ENCODE measurements around the gene SRRM5. TPM values are rescaled to one million over a fixed set of nuclear protein-coding genes. Genes with fewer than 3 reads are reported as not detected.

SRRM5 gene
- total and polyA plus RNA-seq, 2 of the 13 experiments (the other 11 are each of a cell fraction or from before 2014, with no cell fraction given) = 0.11 to 0.16 TPM

DNA sequence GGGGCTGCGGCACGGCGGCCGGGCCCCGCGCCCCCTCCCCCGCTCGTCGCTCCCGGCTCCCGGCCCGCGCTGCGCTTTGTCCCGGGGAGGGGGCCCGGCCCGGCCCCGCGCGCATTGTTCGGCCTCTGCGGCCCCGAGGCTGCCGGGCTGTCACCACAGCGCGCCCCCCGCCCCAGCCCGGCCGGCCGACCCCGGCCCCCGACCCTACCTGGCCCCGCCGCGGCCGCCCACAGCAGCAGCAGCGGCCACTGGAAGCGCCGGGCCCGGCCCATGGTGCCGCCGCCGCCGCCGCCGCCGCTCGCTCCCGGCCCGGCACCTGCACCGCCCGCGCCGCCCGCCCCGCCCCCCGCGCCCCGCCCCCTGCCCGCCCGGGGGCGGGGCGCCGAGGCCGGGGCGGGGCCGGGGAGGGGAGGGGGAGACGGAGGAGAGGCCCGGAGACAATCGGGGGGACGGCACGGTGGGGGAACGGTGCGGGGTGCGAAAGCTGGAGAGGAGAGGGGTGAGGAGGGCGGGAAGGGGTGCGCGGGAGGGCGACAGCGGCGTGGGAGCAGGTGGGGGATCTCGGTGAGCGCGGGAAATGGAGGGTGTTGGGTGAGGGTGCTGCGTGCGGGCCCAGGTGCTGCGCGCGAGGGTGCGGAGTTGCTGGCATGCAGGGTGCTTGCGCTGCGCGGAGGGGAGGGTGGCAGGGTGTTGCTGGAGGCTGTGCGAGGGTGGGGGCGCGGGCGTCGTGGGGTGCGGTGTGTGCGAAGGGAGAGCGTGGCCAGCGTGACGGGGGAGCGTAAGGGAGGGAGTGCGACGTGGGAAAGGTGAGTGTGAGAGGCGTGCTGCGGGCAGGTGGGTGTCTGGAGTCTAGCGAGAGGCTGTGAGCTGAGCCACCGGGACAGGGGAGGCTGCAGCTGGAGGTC lies 27.9 kb downstream of the SRRM5 start, which contains the start of gene CADM4 (continued):
- TF ChIP-seq, protein P1, sequence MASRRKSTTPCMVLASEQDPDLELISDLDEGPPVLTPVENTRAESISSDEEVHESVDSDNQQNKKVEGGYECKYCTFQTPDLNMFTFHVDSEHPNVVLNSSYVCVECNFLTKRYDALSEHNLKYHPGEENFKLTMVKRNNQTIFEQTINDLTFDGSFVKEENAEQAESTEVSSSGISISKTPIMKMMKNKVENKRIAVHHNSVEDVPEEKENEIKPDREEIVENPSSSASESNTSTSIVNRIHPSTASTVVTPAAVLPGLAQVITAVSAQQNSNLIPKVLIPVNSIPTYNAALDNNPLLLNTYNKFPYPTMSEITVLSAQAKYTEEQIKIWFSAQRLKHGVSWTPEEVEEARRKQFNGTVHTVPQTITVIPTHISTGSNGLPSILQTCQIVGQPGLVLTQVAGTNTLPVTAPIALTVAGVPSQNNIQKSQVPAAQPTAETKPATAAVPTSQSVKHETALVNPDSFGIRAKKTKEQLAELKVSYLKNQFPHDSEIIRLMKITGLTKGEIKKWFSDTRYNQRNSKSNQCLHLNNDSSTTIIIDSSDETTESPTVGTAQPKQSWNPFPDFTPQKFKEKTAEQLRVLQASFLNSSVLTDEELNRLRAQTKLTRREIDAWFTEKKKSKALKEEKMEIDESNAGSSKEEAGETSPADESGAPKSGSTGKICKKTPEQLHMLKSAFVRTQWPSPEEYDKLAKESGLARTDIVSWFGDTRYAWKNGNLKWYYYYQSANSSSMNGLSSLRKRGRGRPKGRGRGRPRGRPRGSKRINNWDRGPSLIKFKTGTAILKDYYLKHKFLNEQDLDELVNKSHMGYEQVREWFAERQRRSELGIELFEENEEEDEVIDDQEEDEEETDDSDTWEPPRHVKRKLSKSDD (CRISPR knock-in tag; IDR thresholded peaks at IDR 0.05; ENCODE audit: low read depth) = 0 out of 2 replicates have a peak, but pooled peaks have one; percentile 20
- TF ChIP-seq, protein P2, sequence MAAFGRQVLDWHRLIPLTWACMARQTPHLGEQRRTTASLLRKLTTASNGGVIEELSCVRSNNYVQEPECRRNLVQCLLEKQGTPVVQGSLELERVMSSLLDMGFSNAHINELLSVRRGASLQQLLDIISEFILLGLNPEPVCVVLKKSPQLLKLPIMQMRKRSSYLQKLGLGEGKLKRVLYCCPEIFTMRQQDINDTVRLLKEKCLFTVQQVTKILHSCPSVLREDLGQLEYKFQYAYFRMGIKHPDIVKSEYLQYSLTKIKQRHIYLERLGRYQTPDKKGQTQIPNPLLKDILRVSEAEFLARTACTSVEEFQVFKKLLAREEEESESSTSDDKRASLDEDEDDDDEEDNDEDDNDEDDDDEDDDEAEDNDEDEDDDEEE (CRISPR knock-in tag; IDR thresholded peaks at IDR 0.05) = 0 out of 2 replicates have a peak, but pooled peaks have one; percentile 31
- TF ChIP-seq SSRP1 (CRISPR knock-in tag; IDR thresholded peaks at IDR 0.05) = no peak
- TF ChIP-seq, protein P3, sequence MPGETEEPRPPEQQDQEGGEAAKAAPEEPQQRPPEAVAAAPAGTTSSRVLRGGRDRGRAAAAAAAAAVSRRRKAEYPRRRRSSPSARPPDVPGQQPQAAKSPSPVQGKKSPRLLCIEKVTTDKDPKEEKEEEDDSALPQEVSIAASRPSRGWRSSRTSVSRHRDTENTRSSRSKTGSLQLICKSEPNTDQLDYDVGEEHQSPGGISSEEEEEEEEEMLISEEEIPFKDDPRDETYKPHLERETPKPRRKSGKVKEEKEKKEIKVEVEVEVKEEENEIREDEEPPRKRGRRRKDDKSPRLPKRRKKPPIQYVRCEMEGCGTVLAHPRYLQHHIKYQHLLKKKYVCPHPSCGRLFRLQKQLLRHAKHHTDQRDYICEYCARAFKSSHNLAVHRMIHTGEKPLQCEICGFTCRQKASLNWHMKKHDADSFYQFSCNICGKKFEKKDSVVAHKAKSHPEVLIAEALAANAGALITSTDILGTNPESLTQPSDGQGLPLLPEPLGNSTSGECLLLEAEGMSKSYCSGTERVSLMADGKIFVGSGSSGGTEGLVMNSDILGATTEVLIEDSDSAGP (CRISPR knock-in tag; IDR thresholded peaks at IDR 0.05; ENCODE audit: borderline replicate concordance) = peak; percentile 47; the same call in 1 of the 2 replicates
- TF ChIP-seq, protein P4, sequence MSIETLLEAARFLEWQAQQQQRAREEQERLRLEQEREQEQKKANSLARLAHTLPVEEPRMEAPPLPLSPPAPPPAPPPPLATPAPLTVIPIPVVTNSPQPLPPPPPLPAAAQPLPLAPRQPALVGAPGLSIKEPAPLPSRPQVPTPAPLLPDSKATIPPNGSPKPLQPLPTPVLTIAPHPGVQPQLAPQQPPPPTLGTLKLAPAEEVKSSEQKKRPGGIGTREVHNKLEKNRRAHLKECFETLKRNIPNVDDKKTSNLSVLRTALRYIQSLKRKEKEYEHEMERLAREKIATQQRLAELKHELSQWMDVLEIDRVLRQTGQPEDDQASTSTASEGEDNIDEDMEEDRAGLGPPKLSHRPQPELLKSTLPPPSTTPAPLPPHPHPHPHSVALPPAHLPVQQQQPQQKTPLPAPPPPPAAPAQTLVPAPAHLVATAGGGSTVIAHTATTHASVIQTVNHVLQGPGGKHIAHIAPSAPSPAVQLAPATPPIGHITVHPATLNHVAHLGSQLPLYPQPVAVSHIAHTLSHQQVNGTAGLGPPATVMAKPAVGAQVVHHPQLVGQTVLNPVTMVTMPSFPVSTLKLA (IDR thresholded peaks at IDR 0.05) = no peak
- no peak for TF ChIP-seq ZNF20 (CRISPR knock-in tag; IDR thresholded peaks at IDR 0.05)
- 0 out of 2 replicates have a peak, but pooled peaks have one; percentile 27 for TF ChIP-seq SP5 (CRISPR knock-in tag; IDR thresholded peaks at IDR 0.05; ENCODE audit: borderline replicate concordance, low read depth)
- TF ChIP-seq ETV5 (CRISPR knock-in tag; IDR thresholded peaks at IDR 0.05; ENCODE audit: borderline replicate concordance) = no peak
- TF ChIP-seq ZFYVE20 (CRISPR knock-in tag; IDR thresholded peaks at IDR 0.05; ENCODE audit: borderline replicate concordance, low read depth) = 0 out of 2 replicates have a peak, but pooled peaks have one; percentile 50
- TF ChIP-seq, protein P5, sequence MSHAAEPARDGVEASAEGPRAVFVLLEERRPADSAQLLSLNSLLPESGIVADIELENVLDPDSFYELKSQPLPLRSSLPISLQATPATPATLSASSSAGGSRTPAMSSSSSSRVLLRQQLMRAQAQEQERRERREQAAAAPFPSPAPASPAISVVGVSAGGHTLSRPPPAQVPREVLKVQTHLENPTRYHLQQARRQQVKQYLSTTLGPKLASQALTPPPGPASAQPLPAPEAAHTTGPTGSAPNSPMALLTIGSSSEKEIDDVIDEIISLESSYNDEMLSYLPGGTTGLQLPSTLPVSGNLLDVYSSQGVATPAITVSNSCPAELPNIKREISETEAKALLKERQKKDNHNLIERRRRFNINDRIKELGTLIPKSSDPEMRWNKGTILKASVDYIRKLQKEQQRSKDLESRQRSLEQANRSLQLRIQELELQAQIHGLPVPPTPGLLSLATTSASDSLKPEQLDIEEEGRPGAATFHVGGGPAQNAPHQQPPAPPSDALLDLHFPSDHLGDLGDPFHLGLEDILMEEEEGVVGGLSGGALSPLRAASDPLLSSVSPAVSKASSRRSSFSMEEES (CRISPR knock-in tag; IDR thresholded peaks at IDR 0.05) = 0 out of 2 replicates have a peak, but pooled peaks have one; percentile 10
- TF ChIP-seq ZNF747 (CRISPR knock-in tag; IDR thresholded peaks at IDR 0.05; ENCODE audit: borderline replicate concordance) = no peak
- TF ChIP-seq ZSCAN25 (CRISPR knock-in tag; IDR thresholded peaks at IDR 0.05) = peak; percentile 91
- 0 out of 2 replicates have a peak, but pooled peaks have one; percentile 15 for TF ChIP-seq HDAC2 (CRISPR knock-in tag; IDR thresholded peaks at IDR 0.05)
- TF ChIP-seq, protein P6, sequence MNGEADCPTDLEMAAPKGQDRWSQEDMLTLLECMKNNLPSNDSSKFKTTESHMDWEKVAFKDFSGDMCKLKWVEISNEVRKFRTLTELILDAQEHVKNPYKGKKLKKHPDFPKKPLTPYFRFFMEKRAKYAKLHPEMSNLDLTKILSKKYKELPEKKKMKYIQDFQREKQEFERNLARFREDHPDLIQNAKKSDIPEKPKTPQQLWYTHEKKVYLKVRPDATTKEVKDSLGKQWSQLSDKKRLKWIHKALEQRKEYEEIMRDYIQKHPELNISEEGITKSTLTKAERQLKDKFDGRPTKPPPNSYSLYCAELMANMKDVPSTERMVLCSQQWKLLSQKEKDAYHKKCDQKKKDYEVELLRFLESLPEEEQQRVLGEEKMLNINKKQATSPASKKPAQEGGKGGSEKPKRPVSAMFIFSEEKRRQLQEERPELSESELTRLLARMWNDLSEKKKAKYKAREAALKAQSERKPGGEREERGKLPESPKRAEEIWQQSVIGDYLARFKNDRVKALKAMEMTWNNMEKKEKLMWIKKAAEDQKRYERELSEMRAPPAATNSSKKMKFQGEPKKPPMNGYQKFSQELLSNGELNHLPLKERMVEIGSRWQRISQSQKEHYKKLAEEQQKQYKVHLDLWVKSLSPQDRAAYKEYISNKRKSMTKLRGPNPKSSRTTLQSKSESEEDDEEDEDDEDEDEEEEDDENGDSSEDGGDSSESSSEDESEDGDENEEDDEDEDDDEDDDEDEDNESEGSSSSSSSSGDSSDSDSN (CRISPR knock-in tag; IDR thresholded peaks at IDR 0.05) = 0 out of 2 replicates have a peak, but pooled peaks have one; percentile 36
- TF ChIP-seq MED1 (CRISPR knock-in tag; IDR thresholded peaks at IDR 0.05) = no peak

Measured in HepG2 (cell line).